ENCODE measurements around the gene FHL2.
A peak's percentile ranks its signal among the peaks of the same experiment; 100 is the strongest.

The FHL2 gene

GRCh38 chr2:105339414-105339813, 59.4 kb downstream of the FHL2 start:
- no peak overlapping the region for H3K4me3 ChIP-seq (ENCODE audit: low read length in 2 of 2)
- H3K4me1 ChIP-seq (ENCODE audit: control insufficient read depth, insufficient read depth, low read length) = peaks cover 17% of the 10 kb centered on the region
- no peaks in the 10 kb centered on the region for H3K9me3 ChIP-seq (ENCODE audit: control insufficient read depth in 2 of 2, low read length in 2 of 2)
- H3K27me3 ChIP-seq (ENCODE audit: control insufficient read depth in 1 of 2, insufficient read depth in 2 of 2, low read length in 2 of 2) = no peaks in the 10 kb centered on the region
- no peak overlapping the region for H3K27ac ChIP-seq (ENCODE audit: low read length)
- H3K9ac ChIP-seq (ENCODE audit: low read length in 2 of 2) = no peak overlapping the region
- peaks cover 19 to 24% of the 10 kb centered on the region in 2 donors for H3K36me3 ChIP-seq (ENCODE audit: control insufficient read depth in 2 of 2, insufficient read depth in 2 of 2, low read length in 2 of 2)

DNA sequence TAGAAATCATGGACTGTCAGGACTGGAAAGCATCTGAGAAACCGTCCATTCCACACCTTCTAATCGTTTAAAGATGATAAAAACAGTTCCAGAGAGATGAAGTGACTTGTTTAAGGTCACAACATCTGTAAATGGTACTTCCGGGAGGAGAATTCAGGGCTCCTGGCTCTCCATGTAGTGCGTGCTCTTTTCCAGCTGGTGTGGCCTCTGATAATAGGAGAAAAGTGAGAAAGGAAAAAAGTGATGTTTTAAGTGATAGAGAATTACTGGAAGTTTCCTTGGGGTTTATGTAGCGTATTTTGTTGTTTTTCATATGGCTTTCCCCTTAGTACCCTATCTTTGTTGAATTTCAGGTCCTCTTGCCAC, 60.8 kb downstream of the FHL2 start:
- H3K27ac ChIP-seq (ENCODE audit: low read length) = peak overlapping the region; percentile 70
- H3K4me3 ChIP-seq (ENCODE audit: low read length in 2 of 2) = peak overlapping the region; percentile 80 to 90
- H3K36me3 ChIP-seq (ENCODE audit: control insufficient read depth in 2 of 2, insufficient read depth in 2 of 2, low read length in 2 of 2) = peaks cover 17 to 19% of the 10 kb centered on the region in 2 donors
- H3K9me3 ChIP-seq (ENCODE audit: control insufficient read depth in 2 of 2, low read length in 2 of 2) = no peaks in the 10 kb centered on the region
- peaks cover 17% of the 10 kb centered on the region for H3K4me1 ChIP-seq (ENCODE audit: control insufficient read depth, insufficient read depth, low read length)
- no peaks in the 10 kb centered on the region for H3K27me3 ChIP-seq (ENCODE audit: control insufficient read depth in 1 of 2, insufficient read depth in 2 of 2, low read length in 2 of 2)
- peak overlapping the region; percentile 86 to 97 for H3K9ac ChIP-seq (ENCODE audit: low read length in 2 of 2)

GRCh38 chr2:105337122-105338019, 61.5 kb downstream of the FHL2 start, which contains the start of gene C2orf49:
C2orf49 (plus strand) TSS chr2:105337540; CDS start chr2:105337588, 48 bp downstream.
- Histone ChIP-seq H3K27ac (ENCODE audit: low read length) (peak within 1 kb of the TSS; percentile 93), H3K9me3 (ENCODE audit: control insufficient read depth in 2 of 2, low read length in 2 of 2) (no peaks in the 10 kb centered on the region), H3K36me3 (ENCODE audit: control insufficient read depth in 2 of 2, insufficient read depth in 2 of 2, low read length in 2 of 2) (peaks cover 13 to 14% of the 10 kb centered on the region in 2 donors), H3K4me1 (ENCODE audit: control insufficient read depth, insufficient read depth, low read length) (peaks cover 17% of the 10 kb centered on the region), H3K9ac (ENCODE audit: low read length in 2 of 2) (peak within 1 kb of the TSS; percentile 86 to 97), H3K4me3 (ENCODE audit: low read length in 2 of 2) (peak within 1 kb of the TSS; percentile 80 to 90), H3K27me3 (ENCODE audit: control insufficient read depth in 1 of 2, insufficient read depth in 2 of 2, low read length in 2 of 2) (no peaks in the 10 kb centered on the region)

- H3K9me3 ChIP-seq (ENCODE audit: control insufficient read depth in 2 of 2, low read length in 2 of 2) = no peaks in the 10 kb centered on the region
- H3K36me3 ChIP-seq (ENCODE audit: control insufficient read depth in 2 of 2, insufficient read depth in 2 of 2, low read length in 2 of 2) = peaks cover 13 to 14% of the 10 kb centered on the region in 2 donors
- peak overlapping the region; percentile 80 to 90 for H3K4me3 ChIP-seq (ENCODE audit: low read length in 2 of 2)
- H3K27me3 ChIP-seq (ENCODE audit: control insufficient read depth in 1 of 2, insufficient read depth in 2 of 2, low read length in 2 of 2) = no peaks in the 10 kb centered on the region
- peak overlapping the region; percentile 93 for H3K27ac ChIP-seq (ENCODE audit: low read length)
- H3K4me1 ChIP-seq (ENCODE audit: control insufficient read depth, insufficient read depth, low read length) = peaks cover 17% of the 10 kb centered on the region
- peak overlapping the region; percentile 86 to 97 for H3K9ac ChIP-seq (ENCODE audit: low read length in 2 of 2)
Observed at GRCh38 chr2:105336786-105337121, 62.1 kb downstream of the FHL2 start.

GRCh38 chr2:105335469-105335868, 63.4 kb downstream of the FHL2 start:
- H3K27ac ChIP-seq (ENCODE audit: low read length) = no peak overlapping the region
- peaks cover 4 to 8% of the 10 kb centered on the region in 2 donors for H3K36me3 ChIP-seq (ENCODE audit: control insufficient read depth in 2 of 2, insufficient read depth in 2 of 2, low read length in 2 of 2)
- H3K4me1 ChIP-seq (ENCODE audit: control insufficient read depth, insufficient read depth, low read length) = peaks cover 17% of the 10 kb centered on the region
- no peak overlapping the region for H3K4me3 ChIP-seq (ENCODE audit: low read length in 2 of 2)
- no peak overlapping the region for H3K9ac ChIP-seq (ENCODE audit: low read length in 2 of 2)
- H3K27me3 ChIP-seq (ENCODE audit: control insufficient read depth in 1 of 2, insufficient read depth in 2 of 2, low read length in 2 of 2) = no peaks in the 10 kb centered on the region
- no peaks in the 10 kb centered on the region for H3K9me3 ChIP-seq (ENCODE audit: control insufficient read depth in 2 of 2, low read length in 2 of 2)

DNA sequence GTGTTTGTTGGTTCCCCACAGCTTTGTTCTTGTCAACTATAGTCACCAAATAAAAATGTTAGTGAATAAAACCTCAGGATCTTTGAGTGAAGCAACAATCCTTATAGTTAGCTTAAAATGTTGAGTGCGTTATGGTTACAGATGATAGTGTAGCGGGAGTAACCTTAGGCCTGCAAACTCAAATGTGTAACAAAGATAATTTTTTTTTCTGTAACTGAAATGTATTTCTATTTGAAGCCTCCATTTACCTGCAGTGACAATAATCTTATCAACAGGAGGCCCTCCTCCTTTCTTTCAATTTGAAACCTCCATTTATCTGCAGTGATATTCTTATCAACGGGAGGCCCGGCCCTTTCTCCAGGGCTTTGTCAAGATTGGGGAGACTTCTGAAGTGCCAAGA, 64.6 kb downstream of the FHL2 start:
- Histone ChIP-seq H3K27me3 (ENCODE audit: control insufficient read depth in 1 of 2, insufficient read depth in 2 of 2, low read length in 2 of 2) (no peaks in the 10 kb centered on the region), H3K27ac (ENCODE audit: low read length) (no peak overlapping the region), H3K9me3 (ENCODE audit: control insufficient read depth in 2 of 2, low read length in 2 of 2) (no peaks in the 10 kb centered on the region), H3K4me3 (ENCODE audit: low read length in 2 of 2) (no peak overlapping the region), H3K9ac (ENCODE audit: low read length in 2 of 2) (no peak overlapping the region), H3K4me1 (ENCODE audit: control insufficient read depth, insufficient read depth, low read length) (peaks cover 22% of the 10 kb centered on the region), H3K36me3 (ENCODE audit: control insufficient read depth in 2 of 2, insufficient read depth in 2 of 2, low read length in 2 of 2) (peaks cover 0 to 4% of the 10 kb centered on the region in 2 donors)

- peak overlapping the region in 1 of 2 donors; percentile 79 for H3K4me3 ChIP-seq (ENCODE audit: low read length in 2 of 2)
- H3K9ac ChIP-seq (ENCODE audit: low read length in 2 of 2) = peak overlapping the region in 1 of 2 donors; percentile 89
- H3K4me1 ChIP-seq (ENCODE audit: control insufficient read depth, insufficient read depth, low read length) = peaks cover 28% of the 10 kb centered on the region
- peaks cover 0 to 4% of the 10 kb centered on the region in 2 donors for H3K36me3 ChIP-seq (ENCODE audit: control insufficient read depth in 2 of 2, insufficient read depth in 2 of 2, low read length in 2 of 2)
- no peaks in the 10 kb centered on the region for H3K9me3 ChIP-seq (ENCODE audit: control insufficient read depth in 2 of 2, low read length in 2 of 2)
- no peaks in the 10 kb centered on the region for H3K27me3 ChIP-seq (ENCODE audit: control insufficient read depth in 1 of 2, insufficient read depth in 2 of 2, low read length in 2 of 2)
- H3K27ac ChIP-seq (ENCODE audit: low read length) = peak overlapping the region; percentile 80
Observed at GRCh38 chr2:105330681-105331375, 68.0 kb downstream of the FHL2 start.

DNA sequence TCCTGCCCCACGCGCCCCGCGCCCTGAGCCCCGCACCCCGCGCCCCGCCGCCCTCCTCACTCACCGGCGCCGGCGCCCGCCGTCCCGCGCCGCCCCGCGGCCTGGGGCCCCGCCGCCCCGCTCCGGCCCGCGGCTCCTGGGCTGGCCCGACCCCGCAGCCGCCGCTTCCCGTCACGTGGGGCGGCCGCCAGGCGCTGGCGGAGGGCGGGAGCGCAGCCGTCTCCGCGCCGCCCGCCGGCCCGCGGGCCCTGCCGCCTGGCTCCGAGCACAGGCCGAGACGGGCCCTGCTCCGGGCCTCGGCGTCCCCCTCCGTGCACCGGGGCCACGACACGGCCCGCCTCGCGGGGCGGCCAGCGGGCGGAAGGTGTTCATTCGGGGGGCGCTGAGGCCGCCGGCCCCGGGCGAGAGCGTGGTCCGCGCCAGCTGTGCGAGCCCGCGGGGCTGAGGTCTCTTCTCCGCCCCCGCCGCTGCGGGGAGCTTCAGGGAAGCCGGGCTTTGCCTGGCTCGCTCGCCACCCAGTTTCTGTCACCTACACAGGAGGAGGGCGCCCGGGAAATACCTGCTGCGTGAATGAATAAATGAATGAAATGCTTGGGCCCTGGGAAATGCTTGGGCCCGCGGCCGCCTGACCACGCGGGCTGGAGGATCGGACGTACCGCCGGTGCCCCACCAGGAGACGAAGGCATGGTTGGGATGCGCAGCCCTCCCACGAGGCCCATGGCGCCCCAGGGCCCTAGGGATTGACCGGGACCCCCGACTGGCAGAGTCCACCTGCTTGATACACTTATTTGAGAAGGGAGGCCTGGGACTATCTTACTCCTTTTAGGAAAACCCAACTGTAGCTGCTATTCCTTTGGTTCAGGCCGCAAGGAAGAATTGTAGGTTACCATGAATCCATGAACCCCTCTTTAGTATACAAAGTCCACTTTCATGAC, 69.0 kb downstream of the FHL2 start, which contains the start of gene TGFBRAP1:
TGFBRAP1 (minus strand) TSS at position 175 of the 935 bp plus-strand sequence. CDS start 21,434 bp downstream, outside the sequence.
- H3K9ac ChIP-seq (ENCODE audit: low read length in 2 of 2) = peak within 1 kb of the TSS; percentile 84 to 89
- no peaks in the 10 kb centered on the region for H3K27me3 ChIP-seq (ENCODE audit: control insufficient read depth in 1 of 2, insufficient read depth in 2 of 2, low read length in 2 of 2)
- H3K4me3 ChIP-seq (ENCODE audit: low read length in 2 of 2) = peak within 1 kb of the TSS; percentile 73 to 88
- peaks cover 28% of the 10 kb centered on the region for H3K4me1 ChIP-seq (ENCODE audit: control insufficient read depth, insufficient read depth, low read length)
- H3K9me3 ChIP-seq (ENCODE audit: control insufficient read depth in 2 of 2, low read length in 2 of 2) = no peaks in the 10 kb centered on the region
- H3K36me3 ChIP-seq (ENCODE audit: control insufficient read depth in 2 of 2, insufficient read depth in 2 of 2, low read length in 2 of 2) = peaks cover 3 to 6% of the 10 kb centered on the region in 2 donors
- H3K27ac ChIP-seq (ENCODE audit: low read length) = peak within 1 kb of the TSS; percentile 80

DNA sequence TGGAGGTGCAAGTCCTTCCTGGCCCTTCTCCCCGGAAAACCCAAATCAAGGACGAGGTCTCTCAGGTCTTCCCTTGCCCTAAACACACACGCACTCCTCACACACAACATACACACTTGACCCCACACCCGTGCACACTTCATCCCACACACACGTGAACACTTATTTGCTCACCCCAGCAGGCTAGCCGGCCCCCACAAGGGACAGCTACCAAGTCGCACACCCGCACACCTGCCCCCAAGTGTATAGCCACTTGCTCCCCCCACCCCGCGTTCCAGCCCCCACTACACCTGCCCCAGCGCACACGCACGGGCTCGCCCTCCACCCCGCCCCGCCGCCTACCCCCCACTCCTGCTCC, 69.7 kb downstream of the FHL2 start:
- peak overlapping the region; percentile 69 to 78 for H3K9ac ChIP-seq (ENCODE audit: low read length in 2 of 2)

More for the DNA sequence above, 69.7 kb downstream of the FHL2 start:
- Histone ChIP-seq H3K27me3 (ENCODE audit: control insufficient read depth in 1 of 2, insufficient read depth in 2 of 2, low read length in 2 of 2) (no peaks in the 10 kb centered on the region), H3K27ac (ENCODE audit: low read length) (peak overlapping the region; percentile 55), H3K36me3 (ENCODE audit: control insufficient read depth in 2 of 2, insufficient read depth in 2 of 2, low read length in 2 of 2) (peaks cover 3 to 4% of the 10 kb centered on the region in 2 donors), H3K4me3 (ENCODE audit: low read length in 2 of 2) (peak overlapping the region; percentile 73 to 88), H3K4me1 (ENCODE audit: control insufficient read depth, insufficient read depth, low read length) (peaks cover 28% of the 10 kb centered on the region), H3K9me3 (ENCODE audit: control insufficient read depth in 2 of 2, low read length in 2 of 2) (no peaks in the 10 kb centered on the region)
